ENCODE results near the gene AKAP8.

DNA sequence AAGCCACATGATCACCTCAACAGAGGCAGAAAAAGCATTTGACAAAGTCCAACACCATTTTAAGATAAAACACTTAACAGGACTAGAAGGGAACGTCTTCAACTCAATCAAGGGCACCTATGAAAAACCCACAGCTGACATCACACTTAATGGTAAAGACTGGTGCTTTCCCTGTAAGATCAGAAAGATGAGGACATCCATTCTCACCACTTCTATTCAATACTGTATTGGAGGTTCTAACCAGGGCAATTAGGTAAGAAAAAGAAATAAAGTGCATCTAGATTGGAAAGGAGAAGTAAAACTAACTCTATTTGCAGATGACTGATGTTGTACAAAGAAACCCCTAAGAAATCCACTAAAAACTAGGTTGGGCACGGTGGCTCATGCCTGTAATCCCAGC is 11.2 kb upstream of the AKAP8 start:
- TF ChIP-seq GATA2 (IDR thresholded peaks at IDR 0.05; ENCODE audit: low read depth, low read length) (no peak), GATA3 (IDR thresholded peaks at IDR 0.05; ENCODE audit: low read depth, low read length) (no peak)

All from SH-SY5Y (cell line).